Measurements from ENCODE around the gene BABAM2. TPM values are rescaled to one million over a fixed set of nuclear protein-coding genes. Genes with fewer than 3 reads are reported as not detected.

BABAM2 gene
- total and polyA plus RNA-seq, 2 experiments from 2014 or later, result 17.8 to 21.5 TPM

GRCh38 chr2:28052691-28053090 is 162.2 kb downstream of the BABAM2 start:
- Histone ChIP-seq H3K4me2 (no peak overlapping the region), H3K4me1 (ENCODE audit: insufficient read depth) (no peaks in the 10 kb centered on the region), H3K36me3 (ENCODE audit: insufficient read depth) (no peaks in the 10 kb centered on the region), H4K20me1 (replicated peaks; ENCODE audit: insufficient read depth) (no peaks in the 10 kb centered on the region), H3K79me2 (replicated peaks; ENCODE audit: insufficient read depth) (no peaks in the 10 kb centered on the region), H3K27me3 (ENCODE audit: insufficient read depth) (no peaks in the 10 kb centered on the region), H2AFZ (no peak overlapping the region), H3K27ac (ENCODE audit: low read depth) (no peak overlapping the region), H3K9me2 (ENCODE audit: insufficient read depth) (no peaks in the 10 kb centered on the region), H3K4me3 (no peak overlapping the region), H3F3A (replicated peaks; ENCODE audit: low read depth) (no peaks in the 10 kb centered on the region)
- ATAC-seq, result no peak
- Mint-ChIP-seq H3K27ac (peak overlapping the region; percentile 36; the same call in 1 of the 2 replicates), H3K9me3 (no peaks in the 10 kb centered on the region), H3K27me3 (ENCODE audit: insufficient read depth, low read depth, poor library complexity) (no peaks in the 10 kb centered on the region), H3K4me3 (no peak overlapping the region), H3K4me1 (peaks cover 4% of the 10 kb centered on the region; the same call in 2 of the 3 replicates), H3K36me3 (ENCODE audit: low read depth) (no peaks in the 10 kb centered on the region)
- TF ChIP-seq ZNF114 (CRISPR knock-in tag; IDR thresholded peaks at IDR 0.05) (no peak), JUNB (IDR thresholded peaks at IDR 0.05; ENCODE audit: unreplicated experiment) (no peak), ZNF331 (CRISPR knock-in tag; IDR thresholded peaks at IDR 0.05; ENCODE audit: low read depth) (no peak), EZH2 (IDR thresholded peaks at IDR 0.05; ENCODE audit: low read depth, unreplicated experiment) (no peak)
- DNase-seq (ENCODE audit: low spot score), result no peak

DNA sequence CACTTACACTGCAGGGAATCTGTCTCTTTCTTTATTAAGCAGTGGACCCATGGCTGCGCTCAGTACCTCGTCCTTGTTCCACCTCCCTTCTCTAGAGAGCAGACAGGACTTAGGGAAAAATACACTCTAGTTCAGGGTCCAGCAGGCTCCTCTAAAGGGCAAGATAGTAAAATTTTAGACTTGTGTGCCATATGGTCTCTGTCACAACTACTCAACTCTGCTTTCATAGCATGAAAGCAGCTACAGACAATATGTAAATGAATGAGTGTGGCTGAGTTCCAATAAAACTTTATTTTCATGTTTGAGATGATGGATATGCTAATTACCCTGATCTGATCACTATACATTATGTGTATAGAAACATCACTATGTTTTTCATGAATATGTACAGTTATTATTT is 163.1 kb downstream of the BABAM2 start:
- no peak overlapping the region for H2AFZ ChIP-seq
- H3K4me3 Mint-ChIP-seq, result no peak overlapping the region
- H3K4me3 ChIP-seq, result no peak overlapping the region
- H3K4me1 Mint-ChIP-seq, result peaks cover 2% of the 10 kb centered on the region; the same call in 1 of the 3 replicates
- H3K9me2 ChIP-seq (ENCODE audit: insufficient read depth), result no peaks in the 10 kb centered on the region
- TF ChIP-seq EZH2phosphoT487 (IDR thresholded peaks at IDR 0.05; ENCODE audit: unreplicated experiment) (no peak), ZNF114 (CRISPR knock-in tag; IDR thresholded peaks at IDR 0.05) (no peak), NANOG (IDR thresholded peaks at IDR 0.05; ENCODE audit: borderline replicate concordance) (no peak), ZNF331 (CRISPR knock-in tag; IDR thresholded peaks at IDR 0.05; ENCODE audit: low read depth) (no peak), REST (IDR thresholded peaks at IDR 0.05; ENCODE audit: unreplicated experiment) (no peak), STAT1 (IDR thresholded peaks at IDR 0.05; ENCODE audit: unreplicated experiment) (no peak), ZNF462 (CRISPR knock-in tag; IDR thresholded peaks at IDR 0.05) (no peak), ETS1 (IDR thresholded peaks at IDR 0.05) (no peak), EZH2 (IDR thresholded peaks at IDR 0.05; ENCODE audit: low read depth, unreplicated experiment) (no peak)
- H3K27me3 Mint-ChIP-seq (ENCODE audit: insufficient read depth, low read depth, poor library complexity), result no peaks in the 10 kb centered on the region
- ATAC-seq (no peak), DNase-seq (ENCODE audit: low spot score) (no peak)
- no peaks in the 10 kb centered on the region for H3K79me2 ChIP-seq (replicated peaks; ENCODE audit: insufficient read depth)
- H3K36me3 ChIP-seq (ENCODE audit: insufficient read depth), result no peaks in the 10 kb centered on the region
- H3F3A ChIP-seq (replicated peaks; ENCODE audit: low read depth), result no peaks in the 10 kb centered on the region
- H3K27me3 ChIP-seq (ENCODE audit: insufficient read depth), result no peaks in the 10 kb centered on the region
- H4K20me1 ChIP-seq (replicated peaks; ENCODE audit: insufficient read depth), result no peaks in the 10 kb centered on the region
- H3K4me2 ChIP-seq, result no peak overlapping the region
- no peaks in the 10 kb centered on the region for H3K36me3 Mint-ChIP-seq (ENCODE audit: low read depth)
- H3K27ac Mint-ChIP-seq, result no peak overlapping the region
- H3K27ac ChIP-seq (ENCODE audit: low read depth), result no peak overlapping the region
- no peaks in the 10 kb centered on the region for H3K4me1 ChIP-seq (ENCODE audit: insufficient read depth)
- no peaks in the 10 kb centered on the region for H3K9me3 Mint-ChIP-seq
